HG03025 (cell line): ENCODE data around the gene TAMALIN.

Experiments
- ATAC-seq: cut with Tn5 transposase; IDR thresholded peaks from one replicate; pipeline ENCODE4 v1.9.1; 2021; ENCODE audit warnings: mild to moderate bottlenecking, moderate library complexity; ENCODE audit not compliant: unreplicated experiment, low FRiP score

Gene TAMALIN

DNA sequence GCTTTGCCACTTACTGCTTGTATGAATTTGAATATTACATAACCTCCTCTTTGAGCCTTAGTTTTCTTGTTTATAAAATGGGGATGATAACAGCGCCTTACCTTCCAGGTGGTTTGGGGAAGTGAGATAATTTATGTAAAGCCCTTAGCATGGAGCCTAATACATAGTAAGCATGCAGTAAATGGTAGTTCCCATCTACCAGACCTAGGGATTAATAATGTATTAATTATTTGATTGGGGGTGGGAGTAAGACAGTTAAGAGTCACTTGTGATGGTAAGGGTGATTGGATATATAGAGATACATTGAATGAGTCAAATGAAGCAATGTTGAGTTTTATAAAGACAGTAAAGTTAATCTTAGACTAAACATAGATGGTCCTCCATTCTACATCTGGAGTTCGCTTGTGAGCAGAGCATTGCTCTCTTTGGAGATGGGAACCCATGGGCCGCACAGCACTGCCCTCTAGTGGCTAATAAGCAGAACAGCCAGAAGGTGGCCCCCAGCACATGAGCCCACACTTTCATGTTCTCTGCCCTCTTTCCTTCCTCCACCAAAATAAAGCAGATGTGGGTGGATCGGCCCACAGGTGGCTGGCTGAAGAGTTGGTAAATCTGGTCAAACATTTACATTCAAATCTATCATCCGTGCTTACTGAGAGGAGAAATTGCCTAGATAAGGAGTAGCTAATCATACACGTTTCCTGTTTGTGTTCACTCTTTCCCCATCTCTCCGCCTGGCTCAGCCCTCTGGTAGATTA lies 26.5 kb upstream of the TAMALIN start:
- peak; percentile 52 for ATAC-seq

DNA sequence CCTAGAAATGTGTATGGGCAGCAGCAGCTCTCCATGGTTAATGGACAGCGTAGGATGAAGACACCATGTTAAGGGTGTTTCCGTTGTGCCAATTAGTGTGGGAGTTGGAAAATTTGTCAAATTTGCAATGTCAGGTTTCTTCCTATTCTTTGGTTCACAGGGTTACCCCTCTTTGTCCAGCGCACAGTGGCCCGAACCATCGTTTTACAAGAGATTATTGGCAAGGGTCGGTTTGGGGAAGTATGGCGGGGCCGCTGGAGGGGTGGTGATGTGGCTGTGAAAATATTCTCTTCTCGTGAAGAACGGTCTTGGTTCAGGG lies 26.0 kb upstream of the TAMALIN start:
- ATAC-seq = no peak

DNA sequence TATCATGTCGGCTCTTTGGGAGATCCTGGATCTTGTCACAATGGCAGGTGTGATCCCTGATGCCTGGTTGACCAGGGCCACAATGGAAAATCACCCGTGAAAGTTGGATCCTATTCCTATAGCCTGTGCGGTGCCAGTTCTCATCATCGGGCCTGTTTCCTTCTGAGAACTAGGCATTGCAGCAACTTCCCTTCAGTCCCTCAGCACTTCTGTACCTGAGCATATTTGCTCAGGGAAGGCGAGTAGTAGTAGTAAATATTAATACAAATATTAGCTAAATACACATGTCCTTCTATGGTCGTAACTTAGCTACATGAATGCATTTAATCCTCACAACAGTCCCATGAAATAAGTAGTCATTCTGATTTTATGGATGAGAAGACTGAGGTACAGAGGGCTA lies 22.1 kb upstream of the TAMALIN start:
- no peak for ATAC-seq

DNA sequence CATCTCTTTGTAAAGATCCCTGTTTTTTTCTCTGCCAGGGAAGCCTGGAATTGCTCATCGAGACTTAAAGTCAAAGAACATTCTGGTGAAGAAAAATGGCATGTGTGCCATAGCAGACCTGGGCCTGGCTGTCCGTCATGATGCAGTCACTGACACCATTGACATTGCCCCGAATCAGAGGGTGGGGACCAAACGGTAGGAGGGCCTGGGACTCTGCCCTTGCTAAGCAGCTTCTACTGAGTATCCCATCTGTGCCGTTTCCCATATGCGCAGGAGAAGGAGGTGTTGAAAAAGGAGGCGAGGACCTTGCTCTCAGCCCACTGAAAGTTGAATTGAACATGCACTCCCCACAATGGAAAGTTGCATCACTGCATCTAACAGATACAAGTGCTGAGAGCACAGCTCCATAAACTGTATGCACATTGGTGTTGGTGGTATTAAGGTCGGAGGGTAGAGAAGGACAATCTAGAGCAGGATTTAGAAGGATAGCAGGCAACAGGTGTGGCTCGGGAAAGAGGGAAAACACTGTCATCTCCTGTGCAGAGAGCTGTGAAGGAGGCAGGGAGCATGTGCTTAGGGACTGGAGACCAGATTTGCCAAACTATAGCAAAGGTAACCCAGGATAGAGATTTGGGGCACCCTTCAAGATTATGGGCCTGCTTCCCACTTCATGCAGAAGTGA lies 21.5 kb upstream of the TAMALIN start:
- ATAC-seq = no peak

DNA sequence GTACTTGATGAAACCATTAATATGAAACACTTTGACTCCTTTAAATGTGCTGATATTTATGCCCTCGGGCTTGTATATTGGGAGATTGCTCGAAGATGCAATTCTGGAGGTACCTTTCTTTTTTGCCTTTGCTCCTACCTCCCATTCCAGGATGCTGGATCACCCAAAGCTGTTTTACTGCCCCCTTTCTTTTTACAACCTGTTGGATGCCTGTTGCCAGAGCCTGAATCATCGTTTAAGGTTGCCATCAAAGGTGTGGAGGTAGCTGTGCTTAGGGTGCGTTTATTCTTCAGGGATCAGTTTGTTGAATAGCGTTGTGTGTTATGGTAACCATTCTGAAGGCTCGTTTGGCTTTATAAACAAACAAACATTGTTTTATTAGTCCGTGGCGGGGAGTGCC lies 19.9 kb upstream of the TAMALIN start:
- no peak for ATAC-seq

DNA sequence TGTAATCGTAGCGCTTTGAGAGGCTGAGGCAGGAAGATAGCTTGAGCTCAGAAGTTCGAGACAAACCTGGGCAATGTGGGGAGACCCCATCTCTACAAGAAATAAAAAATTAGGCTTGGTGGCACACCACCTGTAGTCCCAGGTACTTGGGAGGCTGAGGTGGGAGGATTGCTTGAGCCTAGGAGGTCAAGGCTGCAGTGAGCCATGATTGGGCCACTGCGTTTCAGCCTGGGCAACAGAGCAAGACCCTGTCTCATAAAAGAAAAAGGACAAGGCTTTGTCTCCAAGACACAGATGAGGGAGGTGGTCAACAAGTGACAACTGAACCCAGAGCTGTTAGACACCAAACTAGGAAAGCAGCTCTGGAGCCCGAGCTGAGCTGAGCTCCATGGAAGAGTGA lies 14.5 kb upstream of the TAMALIN start:
- no peak for ATAC-seq

DNA sequence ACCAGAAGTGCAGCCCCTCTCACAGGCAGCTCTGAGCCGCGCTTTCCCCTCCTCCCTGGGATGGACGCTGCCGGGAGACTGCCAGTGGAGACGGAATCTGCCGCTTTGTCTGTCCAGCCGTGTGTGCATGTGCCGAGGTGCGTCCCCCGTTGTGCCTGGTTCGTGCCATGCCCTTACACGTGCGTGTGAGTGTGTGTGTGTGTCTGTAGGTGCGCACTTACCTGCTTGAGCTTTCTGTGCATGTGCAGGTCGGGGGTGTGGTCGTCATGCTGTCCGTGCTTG lies 12.3 kb upstream of the TAMALIN start:
- no peak for ATAC-seq

DNA sequence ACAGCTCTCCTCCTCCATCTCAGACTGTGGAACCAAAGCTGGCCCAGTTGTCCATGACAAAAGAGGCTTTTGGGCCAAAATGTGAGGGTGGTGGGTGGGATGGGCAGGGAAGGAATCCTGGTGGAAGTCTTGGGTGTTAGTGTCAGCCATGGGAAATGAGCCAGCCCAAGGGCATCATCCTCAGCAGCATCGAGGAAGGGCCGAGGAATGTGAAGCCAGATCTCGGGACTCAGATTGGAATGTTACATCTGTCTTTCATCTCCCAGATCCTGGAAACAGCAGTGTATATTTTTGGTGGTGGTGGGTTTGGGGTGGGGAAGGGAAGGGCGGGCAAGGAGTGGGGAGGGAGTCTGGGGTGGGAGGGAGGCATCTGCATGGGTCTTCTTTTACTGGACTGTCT lies 11.8 kb upstream of the TAMALIN start:
- no peak for ATAC-seq

DNA sequence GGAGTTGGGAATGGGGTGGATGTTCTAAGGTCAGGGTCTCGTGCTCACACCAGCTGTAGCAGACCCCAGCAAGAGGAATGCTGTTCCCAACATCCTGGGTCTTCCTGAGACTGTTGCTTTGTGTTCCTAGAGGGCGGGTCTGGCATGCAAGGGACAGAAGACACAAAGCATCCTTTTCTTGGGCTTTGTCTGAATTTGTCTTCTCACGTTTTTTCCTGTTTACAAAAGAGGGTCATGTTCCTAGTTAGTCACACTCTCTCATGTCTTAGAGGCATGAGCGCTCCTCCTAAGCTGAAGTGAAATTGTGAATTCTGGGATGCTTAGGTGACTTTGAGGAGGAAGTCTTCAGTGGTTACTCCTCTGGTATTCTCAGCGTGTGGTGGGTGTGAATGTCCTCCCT lies 9.6 kb upstream of the TAMALIN start:
- no peak for ATAC-seq

DNA sequence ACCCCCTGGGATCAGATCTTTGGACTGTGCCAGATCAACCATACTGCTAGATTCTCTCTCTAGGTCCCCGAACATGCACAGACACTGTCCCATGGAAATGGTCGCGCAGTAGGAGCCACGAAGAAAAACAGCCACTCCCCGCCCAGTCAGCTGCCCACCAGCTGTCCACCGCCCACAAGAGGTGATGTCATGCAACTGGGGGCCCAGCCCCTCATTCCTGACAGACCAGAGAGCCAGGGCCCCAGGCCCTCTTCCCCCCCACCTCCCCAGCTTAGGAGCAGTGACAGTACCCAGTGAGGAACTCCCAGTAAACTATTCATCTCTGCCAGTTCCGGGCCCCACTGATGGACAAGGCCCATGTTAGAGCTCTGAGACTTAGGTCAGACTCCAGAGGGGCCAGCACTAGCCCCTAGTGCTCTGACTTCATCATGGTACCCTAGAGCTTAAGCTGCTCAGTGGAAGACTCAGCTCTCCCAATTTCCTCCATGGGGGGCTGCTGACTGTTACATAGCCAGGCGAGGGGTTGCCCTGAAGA lies 3.7 kb upstream of the TAMALIN start:
- ATAC-seq = no peak

DNA sequence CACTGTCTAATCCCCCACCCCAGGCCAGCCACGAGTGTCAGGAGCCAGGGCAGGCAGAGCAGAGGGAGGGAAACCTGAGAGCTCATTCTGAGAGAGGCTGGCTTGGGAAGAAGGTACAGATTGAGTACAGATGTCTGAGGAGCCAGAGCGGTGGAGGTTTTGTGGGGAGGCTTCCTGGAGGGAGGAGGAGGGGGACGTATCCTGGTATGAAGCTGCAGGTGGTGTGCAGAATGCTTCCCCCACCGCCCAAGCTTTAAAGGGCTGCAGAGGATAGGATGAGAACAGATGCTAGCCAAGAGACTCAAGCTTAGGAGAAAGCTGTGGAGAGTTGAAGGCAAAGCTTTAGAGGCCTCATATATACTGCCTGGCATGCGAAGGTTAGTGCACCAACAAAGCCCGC lies 3.2 kb upstream of the TAMALIN start:
- no peak for ATAC-seq

DNA sequence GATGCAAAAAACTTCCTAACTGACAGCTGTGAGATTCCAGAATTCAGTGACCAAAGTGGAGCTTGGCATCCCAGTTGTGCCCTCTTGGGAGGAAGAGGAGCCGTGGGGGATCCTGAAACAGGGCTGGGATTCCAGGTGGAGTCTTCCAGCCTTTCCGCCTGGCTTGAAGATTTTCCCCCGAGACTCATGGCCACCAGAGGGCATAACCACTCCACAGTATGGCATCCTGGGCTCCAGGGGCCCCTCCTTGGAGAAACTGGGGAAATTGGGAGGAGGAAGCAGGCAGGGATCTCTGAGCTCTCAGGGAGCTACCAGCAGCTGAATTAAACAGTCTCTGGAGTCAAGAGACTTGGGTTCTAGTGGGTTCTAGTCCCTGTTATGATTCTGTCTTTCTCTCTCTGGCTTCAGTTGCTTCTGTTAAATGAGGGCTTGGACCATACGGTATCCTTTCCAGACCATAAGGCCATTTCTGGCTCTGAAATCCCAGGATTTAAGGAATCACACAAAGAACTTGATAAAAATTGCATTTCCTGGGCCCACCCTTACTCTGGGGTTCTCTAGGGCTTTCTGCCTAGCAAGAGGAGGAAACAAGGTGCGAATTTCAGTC lies 2.6 kb upstream of the TAMALIN start:
- no peak for ATAC-seq

DNA sequence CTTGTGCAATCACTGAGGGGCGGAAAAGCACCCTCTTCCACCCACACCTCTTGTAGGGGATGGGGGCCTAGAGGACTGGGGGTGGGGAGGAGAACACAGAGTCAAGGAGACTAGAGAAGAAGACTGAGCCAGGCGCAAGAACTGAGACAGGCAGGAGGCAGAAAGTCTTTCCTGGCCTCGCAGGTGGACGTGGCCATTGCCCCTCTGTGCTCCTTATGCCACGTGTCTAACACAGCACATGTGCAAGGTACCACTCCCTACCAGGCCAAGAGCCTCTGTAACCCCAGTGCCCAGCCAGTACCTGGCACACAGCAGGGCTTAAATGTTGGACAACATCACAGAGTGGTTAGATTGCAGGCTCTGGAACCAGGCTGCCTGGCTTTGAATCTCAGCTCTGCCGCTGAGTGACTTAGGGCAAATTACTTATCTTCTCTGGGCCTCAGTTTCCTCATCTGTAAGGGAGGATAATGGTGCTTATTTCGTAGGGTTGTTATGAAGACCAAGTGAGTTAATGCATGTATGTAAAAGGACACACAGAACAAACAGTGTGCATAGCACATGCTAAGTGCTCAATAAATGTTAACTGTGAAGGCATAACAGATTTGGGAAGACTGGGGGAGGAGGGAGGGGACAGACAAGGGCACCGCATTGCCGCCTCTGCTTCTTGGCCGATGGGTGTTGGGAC lies 1.4 kb upstream of the TAMALIN start:
- no peak for ATAC-seq

DNA sequence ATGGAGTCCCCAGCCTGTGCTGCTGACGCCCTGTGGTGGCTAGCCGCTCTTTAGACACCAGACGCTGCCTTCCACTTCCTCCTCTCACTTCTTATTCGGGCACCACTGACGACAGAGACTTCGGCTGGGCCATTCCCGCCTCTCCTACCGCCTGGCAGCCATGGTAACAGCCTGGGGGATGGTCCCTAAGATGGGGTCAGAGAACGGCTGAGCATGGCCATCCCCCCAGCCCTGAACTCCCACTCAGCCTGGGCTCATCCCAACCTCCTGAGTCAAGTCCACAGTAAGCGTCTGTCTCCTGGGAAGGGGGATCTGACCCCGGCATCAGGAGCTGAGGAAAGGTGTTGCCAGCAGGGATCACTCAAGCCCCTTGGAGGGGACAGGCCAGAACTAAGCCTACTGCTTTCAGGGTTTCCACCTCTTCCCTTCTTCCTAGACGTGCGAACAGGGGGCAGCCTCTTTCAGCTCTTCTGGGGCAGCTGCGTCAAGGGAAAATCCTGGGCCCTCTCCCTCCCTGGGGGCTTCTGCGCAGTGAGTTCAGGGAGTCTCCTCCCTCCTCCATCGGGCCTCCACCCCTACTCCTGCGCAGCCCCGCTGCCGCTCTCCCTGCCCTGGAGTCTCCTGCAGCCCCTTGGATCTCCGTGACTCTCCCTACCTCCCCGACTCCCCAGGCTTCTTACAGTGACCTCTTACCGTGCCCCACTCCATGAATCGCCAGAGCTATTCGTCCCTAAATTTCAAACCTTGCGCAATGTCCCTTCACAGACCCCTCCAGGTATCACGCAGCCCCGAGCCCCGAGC lies 643 bp upstream of the TAMALIN start:
- ATAC-seq = peak; percentile 53

DNA sequence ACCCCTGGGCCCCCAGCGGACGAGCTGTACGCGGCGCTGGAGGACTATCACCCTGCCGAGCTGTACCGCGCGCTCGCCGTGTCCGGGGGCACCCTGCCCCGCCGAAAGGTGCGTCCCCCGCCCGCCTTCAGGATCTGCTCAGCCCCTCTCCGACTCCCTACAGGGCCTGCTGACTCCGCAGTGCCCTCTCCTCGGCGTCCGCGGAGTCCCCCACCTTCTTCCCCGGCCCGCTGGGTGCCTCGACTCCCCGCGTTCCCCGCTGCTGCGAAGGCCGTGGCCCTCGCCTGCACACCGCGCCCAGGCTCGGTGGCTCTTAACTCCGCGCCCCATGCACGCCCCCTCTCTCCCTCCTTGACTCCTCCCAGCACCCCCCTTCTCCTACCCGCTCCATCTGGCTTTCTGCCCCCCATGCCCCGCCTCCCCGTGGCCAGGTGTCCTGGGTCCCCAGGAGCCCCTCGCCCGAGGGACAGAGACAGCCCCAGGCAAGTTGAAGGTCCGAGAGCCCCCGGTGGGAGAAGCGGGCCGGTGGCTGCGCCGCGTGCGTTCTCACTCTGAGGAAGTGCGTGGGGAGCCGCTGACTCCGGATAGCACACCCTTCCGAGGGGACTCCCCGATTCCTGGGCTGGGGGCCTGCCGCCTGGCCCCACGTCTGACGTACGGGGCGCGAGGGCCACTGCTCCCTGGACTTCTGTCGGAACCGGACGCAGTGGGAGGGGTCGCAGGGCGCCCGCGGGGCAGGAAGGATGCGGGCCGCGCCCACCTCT lies 594 bp downstream of the TAMALIN start:
- ATAC-seq = no peak

DNA sequence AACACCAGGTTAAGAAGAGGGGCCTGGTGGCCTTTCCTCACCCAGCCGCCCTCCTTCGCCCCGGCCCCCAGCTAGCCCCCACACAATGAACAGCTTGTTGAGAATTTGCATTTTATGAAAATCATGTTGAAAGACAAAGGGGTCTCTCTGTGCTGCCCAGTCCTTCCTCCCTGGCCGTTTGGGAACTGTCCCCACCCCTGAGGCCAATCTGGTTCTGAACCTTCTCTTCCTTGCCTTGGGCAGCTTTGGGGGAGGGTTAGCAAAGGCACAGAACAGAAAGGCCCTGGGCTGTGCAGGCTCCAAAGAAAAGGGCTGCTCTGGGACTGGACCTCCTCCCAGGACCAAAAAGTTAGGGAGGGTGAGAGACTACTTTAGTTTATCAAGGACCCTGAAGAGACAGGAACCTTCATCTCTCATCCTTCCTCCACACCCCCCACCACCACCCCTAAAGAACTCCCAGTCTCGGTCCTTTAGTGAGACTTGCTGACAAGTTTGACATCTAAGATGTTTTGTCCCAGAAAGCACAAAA lies 1.3 kb downstream of the TAMALIN start:
- ATAC-seq = no peak

DNA sequence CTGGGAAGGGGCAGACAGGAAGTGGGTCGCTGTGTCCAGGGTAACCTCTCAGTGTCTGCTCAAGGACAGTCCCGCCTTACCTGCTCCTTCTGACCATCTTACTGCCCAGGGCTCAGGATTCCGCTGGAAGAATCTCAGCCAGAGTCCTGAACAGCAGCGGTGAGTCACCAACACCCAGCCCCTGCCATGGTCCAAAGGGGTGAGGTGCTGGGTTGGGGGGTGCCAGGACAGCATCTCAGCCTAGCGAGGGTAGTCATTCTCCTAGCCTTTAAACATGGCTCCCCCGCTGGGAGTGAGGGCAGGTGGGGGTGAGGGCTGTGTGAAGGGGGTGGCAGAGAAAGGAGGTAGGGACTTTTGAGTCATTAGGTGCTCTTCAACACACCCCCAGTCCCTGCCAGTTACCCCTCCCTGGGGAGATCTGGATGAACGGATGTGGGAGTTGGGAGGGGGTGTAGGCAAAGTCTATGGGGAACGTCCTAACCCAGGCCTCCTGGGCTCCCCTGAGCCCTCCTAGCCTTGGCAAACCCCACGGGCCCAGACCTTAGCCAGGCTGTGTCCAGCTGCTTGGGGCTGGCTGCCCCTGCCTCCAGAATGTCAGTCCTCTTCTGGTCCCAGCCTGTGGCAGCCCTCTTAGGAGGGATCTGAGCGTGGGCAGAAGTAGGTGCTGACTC lies 2.5 kb downstream of the TAMALIN start:
- ATAC-seq = no peak

DNA sequence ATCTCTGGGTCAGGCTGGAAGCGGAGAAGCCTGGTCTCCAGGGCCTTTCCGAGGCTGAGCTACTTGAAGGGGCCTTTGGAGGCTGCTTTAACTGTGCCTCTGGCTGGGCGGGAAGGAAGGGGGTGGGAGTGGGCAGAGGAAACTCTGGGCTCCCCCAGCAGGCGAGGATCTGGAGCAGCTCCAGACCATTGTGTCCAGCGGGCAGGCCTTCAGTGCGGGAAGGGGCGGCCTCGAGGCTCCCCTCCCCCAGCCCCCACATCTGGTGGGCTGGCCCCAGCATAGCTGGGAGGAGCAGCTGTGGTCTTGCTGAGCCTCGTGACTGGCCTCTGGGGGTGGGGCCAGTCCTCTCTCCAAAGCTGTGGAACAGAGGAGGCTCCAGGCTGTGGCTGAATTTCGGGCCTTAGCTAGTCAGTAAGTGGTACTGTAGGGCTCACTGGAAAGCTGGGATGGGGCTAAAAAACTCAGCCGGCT lies 3.4 kb downstream of the TAMALIN start:
- ATAC-seq = no peak
